ENCODE results near the gene MON2. TPM values are rescaled to one million over a fixed set of nuclear protein-coding genes. Genes with fewer than 3 reads are reported as not detected.
"Not testable (repeated sequence)": the region's sequence is repeated elsewhere in the genome, so short reads cannot be mapped to it uniquely, and the experiment has no call there.

Gene MON2
- total RNA-seq, 1 experiment from 2014 or later: 89.5 TPM

DNA sequence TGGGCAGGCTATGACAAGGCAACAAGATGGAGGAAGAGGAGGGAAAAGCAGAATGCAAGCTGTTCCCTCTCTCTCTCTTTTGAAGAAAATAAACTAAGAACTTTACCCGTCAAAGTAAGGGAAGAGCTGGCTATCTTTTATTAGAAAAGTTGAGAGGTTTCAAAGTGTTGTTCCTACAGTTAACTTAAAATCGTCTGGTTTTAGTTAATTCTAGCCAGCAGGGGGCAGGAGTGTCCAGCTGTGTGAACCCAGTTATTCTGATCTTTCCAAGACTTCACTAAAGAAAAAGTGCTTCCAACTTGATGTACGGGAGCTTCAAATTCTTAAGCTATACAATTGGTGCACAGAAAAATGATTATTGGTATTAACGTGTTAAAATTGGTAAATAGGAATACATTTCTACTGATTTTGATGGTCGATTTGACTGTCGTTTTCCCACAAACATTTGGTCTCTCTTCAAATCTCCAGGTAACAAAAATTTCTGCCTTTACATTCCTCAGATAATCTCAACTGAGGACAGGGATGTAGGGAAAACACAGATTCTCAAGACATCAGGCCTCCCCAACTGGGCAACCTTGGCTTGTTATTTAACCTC, 28.4 kb upstream of the MON2 start:
- H4K20me1 ChIP-seq (ENCODE audit: insufficient read depth, low read depth, low read length): no peaks in the 10 kb centered on the region
- H3K9me3 ChIP-seq (ENCODE audit: low read length): peaks cover 11% of the 10 kb centered on the region
- H3K9ac ChIP-seq (ENCODE audit: low read length): no peak overlapping the region
- H3K79me2 ChIP-seq (ENCODE audit: low read length): no peaks in the 10 kb centered on the region
- no peak overlapping the region for H3K27ac ChIP-seq (ENCODE audit: low read length)
- no peak overlapping the region for H3K4me2 ChIP-seq (ENCODE audit: low read depth, low read length, poor library complexity, severe bottlenecking)
- H3K4me1 ChIP-seq (ENCODE audit: low read length): peaks cover 7% of the 10 kb centered on the region; the same call in 1 of the 2 replicates
- no peak overlapping the region for H3K4me3 ChIP-seq (ENCODE audit: low read length)
- H2AFZ ChIP-seq (ENCODE audit: low read length): no peak overlapping the region
- peaks cover 5% of the 10 kb centered on the region; the same call in 1 of the 2 replicates for H3K27me3 ChIP-seq (ENCODE audit: low read length)
- peak; percentile 83 for DNase-seq
- no peaks in the 10 kb centered on the region for H3K9me2 ChIP-seq (replicated peaks; ENCODE audit: insufficient read depth, low read length)
- H3K36me3 ChIP-seq (ENCODE audit: insufficient read depth, low read length): no peaks in the 10 kb centered on the region

DNA sequence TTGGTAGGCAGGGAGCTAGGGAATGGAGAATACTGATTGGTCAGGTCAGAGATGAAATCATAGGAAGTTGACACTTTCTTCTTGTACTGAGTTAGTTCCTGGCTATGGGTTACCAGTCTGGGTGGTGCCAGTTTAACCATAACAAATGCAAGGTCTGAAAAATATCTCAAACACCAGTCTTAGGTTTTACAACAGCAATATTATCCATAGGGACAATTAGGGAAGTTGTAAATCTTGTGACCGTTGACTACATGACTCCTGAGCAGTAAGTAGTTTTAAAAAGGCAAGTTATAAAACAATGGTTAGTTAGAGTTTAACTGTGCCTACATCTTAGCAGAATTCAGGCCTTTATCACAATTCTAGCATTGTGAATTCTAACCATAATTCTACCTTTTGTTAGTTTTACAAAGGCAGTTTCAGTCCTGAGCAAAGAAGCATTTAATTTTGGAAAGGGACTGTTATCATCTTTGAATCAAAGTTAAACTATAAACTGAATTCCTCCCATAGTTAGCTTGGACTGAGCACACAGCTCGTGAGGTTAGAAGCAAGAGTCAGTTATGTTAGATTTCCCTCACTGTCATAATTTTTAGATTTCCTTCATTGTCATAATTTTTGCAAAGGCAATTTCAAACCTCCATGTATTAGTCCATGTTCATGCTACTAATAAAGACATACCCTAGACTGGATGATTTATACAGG, 19.7 kb upstream of the MON2 start:
- H3K36me3 ChIP-seq (ENCODE audit: insufficient read depth, low read length): no peaks in the 10 kb centered on the region
- H3K4me1 ChIP-seq (ENCODE audit: low read length): no peaks in the 10 kb centered on the region
- no peak overlapping the region for H2AFZ ChIP-seq (ENCODE audit: low read length)
- H3K9me3 ChIP-seq (ENCODE audit: low read length): peaks cover 23% of the 10 kb centered on the region
- H3K27ac ChIP-seq (ENCODE audit: low read length): no peak overlapping the region
- H3K4me3 ChIP-seq (ENCODE audit: low read length): no peak overlapping the region
- no peak overlapping the region for H3K9ac ChIP-seq (ENCODE audit: low read length)
- H4K20me1 ChIP-seq (ENCODE audit: insufficient read depth, low read depth, low read length): no peaks in the 10 kb centered on the region
- H3K4me2 ChIP-seq (ENCODE audit: low read depth, low read length, poor library complexity, severe bottlenecking): no peak overlapping the region
- H3K9me2 ChIP-seq (replicated peaks; ENCODE audit: insufficient read depth, low read length): no peaks in the 10 kb centered on the region
- peaks cover 6% of the 10 kb centered on the region; the same call in 1 of the 2 replicates for H3K27me3 ChIP-seq (ENCODE audit: low read length)
- no peaks in the 10 kb centered on the region for H3K79me2 ChIP-seq (ENCODE audit: low read length)
- DNase-seq: no peak

DNA sequence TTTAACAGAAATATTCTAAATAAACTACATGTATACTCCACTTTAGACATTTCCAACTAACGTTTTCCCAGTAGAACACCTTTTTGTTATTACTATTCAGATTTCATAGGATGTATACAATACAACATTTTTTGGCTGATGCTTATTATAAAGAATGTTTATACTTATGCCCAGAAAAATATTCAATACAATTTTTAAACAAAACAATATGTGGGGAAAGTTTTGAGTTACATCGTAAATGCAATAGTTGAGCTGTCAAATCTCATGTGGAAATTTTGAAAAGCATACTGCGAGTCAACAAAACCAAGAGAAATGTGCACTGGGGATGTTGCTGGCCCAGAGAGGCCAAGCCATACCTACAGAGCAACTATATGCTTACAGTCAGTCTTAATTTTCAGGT, 18.2 kb upstream of the MON2 start:
- no peaks in the 10 kb centered on the region for H3K27me3 ChIP-seq (ENCODE audit: low read length)
- H3K9ac ChIP-seq (ENCODE audit: low read length): no peak overlapping the region
- no peak for DNase-seq
- H3K4me2 ChIP-seq (ENCODE audit: low read depth, low read length, poor library complexity, severe bottlenecking): no peak overlapping the region
- H3K27ac ChIP-seq (ENCODE audit: low read length): no peak overlapping the region
- H3K9me3 ChIP-seq (ENCODE audit: low read length): peaks cover 12% of the 10 kb centered on the region; the same call in 1 of the 2 replicates
- H3K4me1 ChIP-seq (ENCODE audit: low read length): no peaks in the 10 kb centered on the region
- H3K79me2 ChIP-seq (ENCODE audit: low read length): no peaks in the 10 kb centered on the region
- H2AFZ ChIP-seq (ENCODE audit: low read length): no peak overlapping the region
- no peaks in the 10 kb centered on the region for H3K9me2 ChIP-seq (replicated peaks; ENCODE audit: insufficient read depth, low read length)
- H3K36me3 ChIP-seq (ENCODE audit: insufficient read depth, low read length): no peaks in the 10 kb centered on the region
- no peaks in the 10 kb centered on the region for H4K20me1 ChIP-seq (ENCODE audit: insufficient read depth, low read depth, low read length)
- no peak overlapping the region for H3K4me3 ChIP-seq (ENCODE audit: low read length)

DNA sequence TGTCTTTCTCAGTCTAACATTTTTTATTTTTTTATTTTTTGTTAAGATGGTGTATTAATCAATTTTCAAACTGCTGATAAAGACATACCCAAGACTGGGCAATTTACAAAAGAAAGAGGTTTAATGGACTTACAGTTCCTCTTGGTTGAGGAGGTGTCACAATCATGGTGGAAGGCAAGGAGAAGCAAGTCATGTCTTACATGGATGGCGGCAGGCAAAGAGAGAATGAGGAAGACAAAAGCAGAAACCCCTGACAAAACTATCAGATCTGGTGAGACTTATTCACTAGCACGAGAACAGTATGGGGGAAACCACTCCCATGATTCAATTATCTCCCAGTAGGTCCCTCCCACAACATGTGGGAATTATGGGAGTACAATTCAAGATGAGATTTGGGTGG, 11.2 kb upstream of the MON2 start:
- H3K4me3 ChIP-seq (ENCODE audit: low read length); H3K9me2 ChIP-seq (replicated peaks; ENCODE audit: insufficient read depth, low read length); DNase-seq; H4K20me1 ChIP-seq (ENCODE audit: insufficient read depth, low read depth, low read length); H3K27ac ChIP-seq (ENCODE audit: low read length); H2AFZ ChIP-seq (ENCODE audit: low read length); H3K79me2 ChIP-seq (ENCODE audit: low read length); H3K4me2 ChIP-seq (ENCODE audit: low read depth, low read length, poor library complexity, severe bottlenecking); H3K27me3 ChIP-seq (ENCODE audit: low read length); H3K9me3 ChIP-seq (ENCODE audit: low read length); H3K9ac ChIP-seq (ENCODE audit: low read length); H3K4me1 ChIP-seq (ENCODE audit: low read length); H3K36me3 ChIP-seq (ENCODE audit: insufficient read depth, low read length): not testable (repeated sequence)

DNA sequence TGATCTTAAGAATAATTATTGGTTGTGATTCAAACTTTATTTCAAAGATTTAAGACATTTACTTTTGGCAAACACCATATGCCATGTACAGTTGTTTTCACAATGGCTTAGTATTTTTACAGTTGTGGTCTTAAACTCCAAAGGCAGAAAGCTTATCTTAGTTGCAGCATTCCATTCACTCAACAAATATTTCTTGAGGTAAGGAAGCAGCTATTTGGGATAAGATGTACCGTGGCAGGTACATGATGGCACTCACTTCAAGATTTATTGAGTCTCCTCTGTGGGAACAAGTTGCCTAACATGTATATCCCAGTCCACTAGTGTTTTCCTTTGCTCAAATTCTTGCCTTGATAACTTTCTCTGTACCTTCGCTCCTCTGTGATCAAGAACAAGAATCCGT, 8.0 kb upstream of the MON2 start:
- H3K27ac ChIP-seq (ENCODE audit: low read length): no peak overlapping the region
- H3K36me3 ChIP-seq (ENCODE audit: insufficient read depth, low read length): no peaks in the 10 kb centered on the region
- no peak overlapping the region for H3K4me2 ChIP-seq (ENCODE audit: low read depth, low read length, poor library complexity, severe bottlenecking)
- H3K4me1 ChIP-seq (ENCODE audit: low read length): no peaks in the 10 kb centered on the region
- no peaks in the 10 kb centered on the region for H3K27me3 ChIP-seq (ENCODE audit: low read length)
- H3K9me3 ChIP-seq (ENCODE audit: low read length): peaks cover under 1% of the 10 kb centered on the region; the same call in 1 of the 2 replicates
- H2AFZ ChIP-seq (ENCODE audit: low read length): no peak overlapping the region
- H3K79me2 ChIP-seq (ENCODE audit: low read length): no peaks in the 10 kb centered on the region
- no peak for DNase-seq
- H4K20me1 ChIP-seq (ENCODE audit: insufficient read depth, low read depth, low read length): no peaks in the 10 kb centered on the region
- no peaks in the 10 kb centered on the region for H3K9me2 ChIP-seq (replicated peaks; ENCODE audit: insufficient read depth, low read length)
- H3K4me3 ChIP-seq (ENCODE audit: low read length): no peak overlapping the region
- no peak overlapping the region for H3K9ac ChIP-seq (ENCODE audit: low read length)

DNA sequence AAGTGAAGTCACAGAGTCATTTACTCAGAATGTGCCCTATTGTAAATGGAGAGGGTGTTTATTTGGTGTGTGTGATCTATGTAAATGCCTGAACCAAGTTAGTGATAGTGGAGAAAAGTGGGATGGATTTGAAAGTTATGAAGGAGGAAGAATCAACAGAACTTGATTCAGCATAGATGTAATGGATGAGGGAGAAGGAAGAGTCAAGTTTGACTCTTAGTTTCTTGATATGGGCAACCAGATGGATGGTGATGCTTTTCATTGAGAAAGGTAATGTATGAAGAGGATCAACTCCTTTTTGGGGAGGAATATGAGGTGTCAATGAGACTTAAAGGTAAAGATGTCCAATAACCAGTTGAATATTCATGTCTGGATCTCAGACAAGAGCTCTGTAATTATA, 6.7 kb upstream of the MON2 start:
- Histone ChIP-seq H3K27me3 (ENCODE audit: low read length) (no peaks in the 10 kb centered on the region), H4K20me1 (ENCODE audit: insufficient read depth, low read depth, low read length) (no peaks in the 10 kb centered on the region), H3K27ac (ENCODE audit: low read length) (no peak overlapping the region), H2AFZ (ENCODE audit: low read length) (no peak overlapping the region), H3K9me2 (replicated peaks; ENCODE audit: insufficient read depth, low read length) (no peaks in the 10 kb centered on the region), H3K4me2 (ENCODE audit: low read depth, low read length, poor library complexity, severe bottlenecking) (no peak overlapping the region), H3K9me3 (ENCODE audit: low read length) (peaks cover 5% of the 10 kb centered on the region; the same call in 1 of the 2 replicates), H3K79me2 (ENCODE audit: low read length) (no peaks in the 10 kb centered on the region), H3K9ac (ENCODE audit: low read length) (no peak overlapping the region), H3K36me3 (ENCODE audit: insufficient read depth, low read length) (no peaks in the 10 kb centered on the region), H3K4me1 (ENCODE audit: low read length) (no peaks in the 10 kb centered on the region), H3K4me3 (ENCODE audit: low read length) (no peak overlapping the region)
- DNase-seq: no peak

DNA sequence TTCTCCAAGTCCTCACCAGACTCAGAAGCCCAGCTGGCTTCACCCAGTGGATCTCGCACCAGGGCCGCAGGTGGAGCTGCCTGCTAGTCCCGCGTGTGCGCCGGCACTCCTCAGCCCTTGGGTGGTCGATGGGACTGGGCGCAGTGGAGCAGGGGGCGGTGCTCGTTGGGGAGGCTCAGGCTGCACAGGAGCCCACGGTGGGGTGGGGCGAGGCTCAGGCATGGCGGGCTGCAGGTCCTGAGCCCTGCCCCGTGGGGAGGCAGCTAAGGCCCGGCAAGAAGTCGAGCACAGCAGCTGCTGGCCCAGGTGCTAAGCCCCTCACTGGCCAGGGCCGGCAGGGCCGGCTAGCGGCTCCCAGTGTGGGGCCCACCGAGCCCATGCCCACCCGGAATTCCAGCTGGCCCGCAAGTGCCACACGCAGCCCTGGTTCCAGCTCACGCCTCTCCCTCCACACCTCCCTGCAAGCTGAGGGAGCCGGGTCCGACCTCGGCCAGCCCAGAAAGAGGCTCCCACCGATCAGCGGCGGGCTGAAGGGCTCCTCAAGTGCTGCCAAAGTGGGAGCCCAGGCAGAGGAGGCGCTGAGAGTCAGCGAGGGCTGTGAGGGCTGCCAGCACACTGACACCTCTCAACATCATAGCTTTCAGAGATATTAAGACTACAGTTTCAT, 5.3 kb upstream of the MON2 start:
- not testable (repeated sequence) for DNase-seq; H3K9me2 ChIP-seq (replicated peaks; ENCODE audit: insufficient read depth, low read length); H3K27me3 ChIP-seq (ENCODE audit: low read length); H3K9ac ChIP-seq (ENCODE audit: low read length); H2AFZ ChIP-seq (ENCODE audit: low read length); H4K20me1 ChIP-seq (ENCODE audit: insufficient read depth, low read depth, low read length); H3K79me2 ChIP-seq (ENCODE audit: low read length); H3K4me1 ChIP-seq (ENCODE audit: low read length); H3K36me3 ChIP-seq (ENCODE audit: insufficient read depth, low read length); H3K9me3 ChIP-seq (ENCODE audit: low read length); H3K4me2 ChIP-seq (ENCODE audit: low read depth, low read length, poor library complexity, severe bottlenecking); H3K27ac ChIP-seq (ENCODE audit: low read length); H3K4me3 ChIP-seq (ENCODE audit: low read length)

DNA sequence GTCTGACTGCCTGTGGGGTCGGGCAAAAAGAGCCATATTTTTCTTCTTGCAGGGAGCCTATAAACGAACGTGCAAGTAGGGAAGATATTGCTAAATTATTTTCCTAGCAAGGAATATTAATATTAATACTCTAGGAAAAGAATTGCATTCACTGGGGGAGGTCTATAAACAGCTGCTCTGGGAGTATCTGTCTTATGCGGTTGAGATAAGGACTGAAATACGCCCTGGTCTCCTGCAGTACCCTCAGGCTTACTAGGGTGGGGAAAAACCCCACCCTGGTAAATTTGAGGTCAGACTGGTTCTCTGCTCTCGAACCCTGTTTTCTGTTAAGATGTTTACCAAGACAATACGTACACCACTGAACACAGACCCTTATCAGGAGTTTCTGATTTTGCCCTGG, 3.4 kb upstream of the MON2 start:
- not testable (repeated sequence) for H3K4me2 ChIP-seq (ENCODE audit: low read depth, low read length, poor library complexity, severe bottlenecking); H3K4me3 ChIP-seq (ENCODE audit: low read length); H3K9ac ChIP-seq (ENCODE audit: low read length); H3K27me3 ChIP-seq (ENCODE audit: low read length); H3K36me3 ChIP-seq (ENCODE audit: insufficient read depth, low read length); H3K27ac ChIP-seq (ENCODE audit: low read length); DNase-seq; H4K20me1 ChIP-seq (ENCODE audit: insufficient read depth, low read depth, low read length); H3K9me3 ChIP-seq (ENCODE audit: low read length); H2AFZ ChIP-seq (ENCODE audit: low read length); H3K9me2 ChIP-seq (replicated peaks; ENCODE audit: insufficient read depth, low read length)
- Histone ChIP-seq H3K79me2 (ENCODE audit: low read length) (peaks cover 19% of the 10 kb centered on the region), H3K4me1 (ENCODE audit: low read length) (peaks cover 12% of the 10 kb centered on the region)

Data from Karpas-422 (cell line).